Fibroblast of mammary gland (primary cell): Measurements from ENCODE around the gene TTYH3.
A peak's percentile ranks its signal among the peaks of the same experiment; 100 is the strongest.

Source experiments
- DNase-seq: peaks from one replicate; pipeline ENCODE4 v3.0.0-alpha.2; 2010; ENCODE audit warnings: low read depth
- H3K4me3 ChIP-seq: 2 replicates; pipeline ENCODE4 v1.5.1; 2011; ENCODE audit warnings: low read depth, mild to moderate bottlenecking, low read length, moderate library complexity; ENCODE audit not compliant: control insufficient read depth
- TF ChIP-seq, protein P1 (sequence below): conservative IDR thresholded peaks from 2 replicates; pipeline ENCODE4 v1.5.1; 2011; ENCODE audit warnings: low read depth, low read length, inconsistent platforms; ENCODE audit not compliant: control insufficient read depth, insufficient read depth

Gene TTYH3

GRCh38 chr7:2624293-2624886 is 7.4 kb upstream of the TTYH3 start:
- no peak overlapping the region for H3K4me3 ChIP-seq
- no peak for DNase-seq
- TF ChIP-seq, protein P1, sequence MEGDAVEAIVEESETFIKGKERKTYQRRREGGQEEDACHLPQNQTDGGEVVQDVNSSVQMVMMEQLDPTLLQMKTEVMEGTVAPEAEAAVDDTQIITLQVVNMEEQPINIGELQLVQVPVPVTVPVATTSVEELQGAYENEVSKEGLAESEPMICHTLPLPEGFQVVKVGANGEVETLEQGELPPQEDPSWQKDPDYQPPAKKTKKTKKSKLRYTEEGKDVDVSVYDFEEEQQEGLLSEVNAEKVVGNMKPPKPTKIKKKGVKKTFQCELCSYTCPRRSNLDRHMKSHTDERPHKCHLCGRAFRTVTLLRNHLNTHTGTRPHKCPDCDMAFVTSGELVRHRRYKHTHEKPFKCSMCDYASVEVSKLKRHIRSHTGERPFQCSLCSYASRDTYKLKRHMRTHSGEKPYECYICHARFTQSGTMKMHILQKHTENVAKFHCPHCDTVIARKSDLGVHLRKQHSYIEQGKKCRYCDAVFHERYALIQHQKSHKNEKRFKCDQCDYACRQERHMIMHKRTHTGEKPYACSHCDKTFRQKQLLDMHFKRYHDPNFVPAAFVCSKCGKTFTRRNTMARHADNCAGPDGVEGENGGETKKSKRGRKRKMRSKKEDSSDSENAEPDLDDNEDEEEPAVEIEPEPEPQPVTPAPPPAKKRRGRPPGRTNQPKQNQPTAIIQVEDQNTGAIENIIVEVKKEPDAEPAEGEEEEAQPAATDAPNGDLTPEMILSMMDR, result no peak

DNA sequence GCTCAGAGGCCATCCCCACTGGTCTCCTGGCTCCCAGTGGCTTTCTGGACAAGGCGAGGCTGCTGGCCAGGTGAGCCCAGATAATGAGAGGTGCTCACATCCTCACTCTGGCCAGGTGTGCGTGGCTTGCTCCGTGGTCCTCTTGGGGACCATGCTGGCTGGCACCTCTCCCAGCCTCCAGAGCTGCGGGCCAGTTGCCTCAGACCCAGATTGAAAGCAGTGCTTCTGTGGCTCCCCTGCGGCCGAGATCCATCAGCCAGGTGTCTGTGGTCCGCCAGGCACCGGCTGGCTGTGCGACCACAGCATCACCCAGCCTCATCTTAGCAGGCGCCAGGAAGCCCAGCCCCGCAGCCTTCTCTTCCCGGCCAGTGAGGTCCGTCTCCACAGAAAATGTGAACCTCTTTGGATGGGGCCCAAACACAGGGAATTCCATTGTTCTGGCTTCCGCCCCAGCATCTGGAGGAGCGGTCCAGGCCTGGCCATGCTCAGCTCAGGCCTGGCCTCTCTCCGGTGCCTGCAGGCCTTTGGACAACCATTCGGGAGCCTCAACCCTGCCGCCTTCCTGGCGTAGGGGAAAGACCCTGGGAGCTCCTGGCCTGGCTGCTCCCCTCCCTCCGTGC is 5.2 kb upstream of the TTYH3 start:
- H3K4me3 ChIP-seq, result no peak overlapping the region
- TF ChIP-seq, protein P1, result no peak
- peak; percentile 70 for DNase-seq

DNA sequence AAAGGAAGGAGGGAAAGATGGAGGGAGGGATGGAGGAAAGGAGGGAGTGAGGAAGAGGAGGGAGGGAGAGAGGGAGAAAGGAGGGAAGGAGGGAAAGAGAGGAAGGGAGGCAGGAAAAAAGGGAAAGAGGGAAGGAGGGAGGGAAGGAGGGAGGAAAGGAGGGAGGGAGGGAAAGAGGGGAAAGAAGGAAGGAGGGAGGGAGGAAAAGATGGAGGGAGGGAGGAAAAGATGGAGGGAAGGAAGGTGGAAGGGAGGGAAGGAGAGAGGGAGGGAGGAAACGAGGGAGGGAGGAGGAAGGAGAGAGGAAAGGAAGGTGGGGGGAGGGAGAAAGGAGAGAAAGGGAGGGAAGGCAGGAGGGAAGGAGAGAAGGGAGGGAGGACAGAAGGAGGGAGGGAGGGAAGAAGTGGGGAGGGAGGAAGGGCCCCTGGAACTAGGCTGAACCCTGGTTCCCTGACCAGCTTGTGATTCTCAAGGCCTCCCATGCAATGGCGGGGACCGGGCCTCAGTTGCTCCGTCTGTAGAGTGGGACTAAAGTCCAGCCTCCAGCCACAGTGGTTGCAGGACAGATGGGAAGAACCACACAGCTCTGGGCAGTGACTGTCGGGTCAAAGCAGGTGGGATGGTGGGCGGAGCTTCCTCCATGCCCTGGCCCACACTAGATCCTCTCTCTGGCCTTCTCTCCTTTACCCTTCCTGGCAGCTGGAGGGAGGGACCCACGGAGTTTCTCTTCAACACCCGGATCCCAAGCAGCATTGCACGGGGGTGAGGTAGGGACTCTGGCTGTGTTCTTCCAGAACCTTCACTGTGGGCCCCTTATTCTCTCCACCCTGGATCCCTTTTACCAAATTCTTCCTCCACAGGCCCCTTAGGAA is 4.3 kb upstream of the TTYH3 start:
- H3K4me3 ChIP-seq, result no peak overlapping the region
- DNase-seq, result no peak
- TF ChIP-seq, protein P1, result no peak

GRCh38 chr7:2628130-2628482 is 3.7 kb upstream of the TTYH3 start:
- TF ChIP-seq, protein P1, result no peak
- H3K4me3 ChIP-seq, result no peak overlapping the region
- no peak for DNase-seq

GRCh38 chr7:2628891-2629290 is 2.9 kb upstream of the TTYH3 start:
- H3K4me3 ChIP-seq, result no peak overlapping the region
- TF ChIP-seq, protein P1, result no peak
- DNase-seq, result no peak

- no peak for DNase-seq
- TF ChIP-seq, protein P1, result no peak
- H3K4me3 ChIP-seq, result no peak overlapping the region
Measured at GRCh38 chr7:2629746-2630681, 1.8 kb upstream of the TTYH3 start.
